ENCODE results near the gene NUDT19. TPM values are rescaled to one million over a fixed set of nuclear protein-coding genes. Genes with fewer than 3 reads are reported as not detected.
"Not testable (repeated sequence)": the region's sequence is repeated elsewhere in the genome, so short reads cannot be mapped to it uniquely, and the experiment has no call there.

NUDT19 gene
- total RNA-seq, 2 experiments from 2014 or later: 14.9 to 15.0 TPM

- no peaks in the 10 kb centered on the region for H3K27me3 Mint-ChIP-seq
These were observed 28.0 kb downstream of the NUDT19 start, which contains the start of gene TDRD12 for GRCh38 chr19:32719611-32720059. Gene TDRD12 (plus strand): TSS chr19:32719767. CDS start chr19:32720073, 306 bp downstream.

GRCh38 chr19:32720216-32720935, 28.8 kb downstream of the NUDT19 start:
- intact Hi-C loops (cut with micrococcal nuclease): no loop called here
- Mint-ChIP-seq H3K4me3 (no peak overlapping the region), H3K4me1 (ENCODE audit: low read depth) (no peaks in the 10 kb centered on the region), H3K9me3 (no peaks in the 10 kb centered on the region), H3K36me3 (peaks cover 6% of the 10 kb centered on the region), H3K27me3 (no peaks in the 10 kb centered on the region), H3K27ac (no peak overlapping the region)
- CTCF ChIA-PET: no interaction called here
- no peak for DNase-seq
- POLR2A ChIA-PET: no interaction called here

More at GRCh38 chr19:32719611-32720059, 28.0 kb downstream of the NUDT19 start, which contains the start of gene TDRD12:
- Mint-ChIP-seq H3K4me3 (no peak within 1 kb of the TSS), H3K4me1 (ENCODE audit: low read depth) (no peaks in the 10 kb centered on the region), H3K9me3 (no peaks in the 10 kb centered on the region), H3K36me3 (peaks cover 9% of the 10 kb centered on the region), H3K27ac (no peak within 1 kb of the TSS)
- POLR2A ChIA-PET: no interaction called here
- DNase-seq: no peak
- intact Hi-C loops (cut with micrococcal nuclease): no loop called here
- CTCF ChIA-PET: no interaction called here

GRCh38 chr19:32720936-32721250, 29.3 kb downstream of the NUDT19 start:
- Mint-ChIP-seq H3K27ac (no peak overlapping the region), H3K4me3 (no peak overlapping the region), H3K27me3 (no peaks in the 10 kb centered on the region), H3K36me3 (peaks cover 6% of the 10 kb centered on the region), H3K4me1 (ENCODE audit: low read depth) (no peaks in the 10 kb centered on the region), H3K9me3 (no peaks in the 10 kb centered on the region)
- intact Hi-C loops (cut with micrococcal nuclease): no loop called here
- CTCF ChIA-PET: no interaction called here
- no peak for DNase-seq
- POLR2A ChIA-PET: no interaction called here

GRCh38 chr19:32735936-32736335, 44.3 kb downstream of the NUDT19 start:
- CTCF ChIA-PET: no interaction called here
- intact Hi-C loops (cut with micrococcal nuclease): no loop called here
- no peak for DNase-seq
- H3K36me3 Mint-ChIP-seq: no peaks in the 10 kb centered on the region
- H3K4me3 Mint-ChIP-seq: no peak overlapping the region
- H3K4me1 Mint-ChIP-seq (ENCODE audit: low read depth): no peaks in the 10 kb centered on the region
- H3K27me3 Mint-ChIP-seq: peaks cover 12% of the 10 kb centered on the region
- H3K9me3 Mint-ChIP-seq: no peaks in the 10 kb centered on the region
- POLR2A ChIA-PET: no interaction called here
- no peak overlapping the region for H3K27ac Mint-ChIP-seq

GRCh38 chr19:32743021-32743420, 51.4 kb downstream of the NUDT19 start:
- H3K27me3 Mint-ChIP-seq: peaks cover 12% of the 10 kb centered on the region
- ChIA-PET POLR2A (no interaction called here), CTCF (no interaction called here)
- DNase-seq: no peak
- intact Hi-C loops (cut with micrococcal nuclease): no loop called here
- no peaks in the 10 kb centered on the region for H3K36me3 Mint-ChIP-seq
- peaks cover 2% of the 10 kb centered on the region for H3K4me1 Mint-ChIP-seq (ENCODE audit: low read depth)
- no peak overlapping the region for H3K27ac Mint-ChIP-seq
- H3K9me3 Mint-ChIP-seq: no peaks in the 10 kb centered on the region
- no peak overlapping the region for H3K4me3 Mint-ChIP-seq

GRCh38 chr19:32743447-32743846, 51.8 kb downstream of the NUDT19 start:
- intact Hi-C loops (cut with micrococcal nuclease): no loop called here
- Mint-ChIP-seq H3K4me3 (no peak overlapping the region), H3K9me3 (no peaks in the 10 kb centered on the region), H3K4me1 (ENCODE audit: low read depth) (peaks cover 6% of the 10 kb centered on the region), H3K27ac (no peak overlapping the region), H3K27me3 (peaks cover 12% of the 10 kb centered on the region), H3K36me3 (no peaks in the 10 kb centered on the region)
- DNase-seq: no peak
- ChIA-PET CTCF (no interaction called here), POLR2A (no interaction called here)

GRCh38 chr19:32744555-32745325, 53.1 kb downstream of the NUDT19 start:
- no peaks in the 10 kb centered on the region for H3K9me3 Mint-ChIP-seq
- H3K27ac Mint-ChIP-seq: no peak overlapping the region
- ChIA-PET CTCF (no interaction called here), POLR2A (no interaction called here)
- intact Hi-C loops (cut with micrococcal nuclease): loop anchor here (5.0 kb wide), 1 partner anchor 48 kb away; no protein-coding TSS in a partner anchor
- no peaks in the 10 kb centered on the region for H3K36me3 Mint-ChIP-seq
- H3K27me3 Mint-ChIP-seq: peaks cover 17% of the 10 kb centered on the region
- no peak overlapping the region for H3K4me3 Mint-ChIP-seq
- DNase-seq: no peak
- H3K4me1 Mint-ChIP-seq (ENCODE audit: low read depth): peaks cover 6% of the 10 kb centered on the region

- H3K4me3 Mint-ChIP-seq; H3K4me1 Mint-ChIP-seq (ENCODE audit: low read depth); CTCF ChIA-PET; H3K9me3 Mint-ChIP-seq; H3K36me3 Mint-ChIP-seq; POLR2A ChIA-PET; H3K27ac Mint-ChIP-seq: not testable (repeated sequence)
- DNase-seq: peak; percentile 34
- peaks cover 15% of the 10 kb centered on the region for H3K27me3 Mint-ChIP-seq
- intact Hi-C loops (cut with micrococcal nuclease): loop anchor here (1.0 to 5.0 kb wide), 2 partner anchors 47 to 55 kb away; no protein-coding TSS in a partner anchor
These were observed 54.1 kb downstream of the NUDT19 start for GRCh38 chr19:32745594-32746251.

- H3K36me3 Mint-ChIP-seq; H3K4me1 Mint-ChIP-seq (ENCODE audit: low read depth); H3K9me3 Mint-ChIP-seq; CTCF ChIA-PET; POLR2A ChIA-PET; H3K27ac Mint-ChIP-seq; H3K4me3 Mint-ChIP-seq: not testable (repeated sequence)
- intact Hi-C loops (cut with micrococcal nuclease): loop anchor here (1.0 to 5.0 kb wide), 2 partner anchors 46 to 56 kb away; no protein-coding TSS in a partner anchor
- peak; percentile 44 for DNase-seq
- peaks cover 14% of the 10 kb centered on the region for H3K27me3 Mint-ChIP-seq
These were observed 55.1 kb downstream of the NUDT19 start for GRCh38 chr19:32746631-32747196.

- POLR2A ChIA-PET: no interaction called here
- intact Hi-C loops (cut with micrococcal nuclease): loop anchor here (5.0 kb wide), 1 partner anchor 44 kb away; no protein-coding TSS in a partner anchor
- Mint-ChIP-seq H3K4me3 (no peak overlapping the region), H3K27ac (no peak overlapping the region), H3K4me1 (ENCODE audit: low read depth) (peaks cover 6% of the 10 kb centered on the region), H3K36me3 (no peaks in the 10 kb centered on the region), H3K9me3 (no peaks in the 10 kb centered on the region), H3K27me3 (peaks cover 16% of the 10 kb centered on the region)
- peak; percentile 10 for DNase-seq
- CTCF ChIA-PET: no interaction called here
These were observed 56.9 kb downstream of the NUDT19 start for GRCh38 chr19:32748497-32748896.

- Mint-ChIP-seq H3K9me3 (no peaks in the 10 kb centered on the region), H3K27ac (no peak overlapping the region), H3K36me3 (no peaks in the 10 kb centered on the region), H3K27me3 (peaks cover 16% of the 10 kb centered on the region), H3K4me1 (ENCODE audit: low read depth) (peaks cover 6% of the 10 kb centered on the region), H3K4me3 (no peak overlapping the region)
- ChIA-PET CTCF (no interaction called here), POLR2A (no interaction called here)
- intact Hi-C loops (cut with micrococcal nuclease): loop anchor here (5.0 kb wide), 1 partner anchor 43 kb away; no protein-coding TSS in a partner anchor
- no peak for DNase-seq
These were observed 57.3 kb downstream of the NUDT19 start for GRCh38 chr19:32748948-32749347.

GRCh38 chr19:32749361-32749760, 57.7 kb downstream of the NUDT19 start:
- POLR2A ChIA-PET: no interaction called here
- peaks cover 6% of the 10 kb centered on the region for H3K4me1 Mint-ChIP-seq (ENCODE audit: low read depth)
- H3K36me3 Mint-ChIP-seq: no peaks in the 10 kb centered on the region

More at GRCh38 chr19:32749361-32749760, 57.7 kb downstream of the NUDT19 start:
- intact Hi-C loops (cut with micrococcal nuclease): loop anchor here (5.0 kb wide), 1 partner anchor 43 kb away; no protein-coding TSS in a partner anchor
- Mint-ChIP-seq H3K4me3 (no peak overlapping the region), H3K9me3 (no peaks in the 10 kb centered on the region), H3K27ac (no peak overlapping the region), H3K27me3 (peaks cover 16% of the 10 kb centered on the region)
- CTCF ChIA-PET: no interaction called here
- no peak for DNase-seq
